ENCODE data around the gene CISD1.

CISD1 gene

GRCh38 chr10:58316874-58317273 lies 47.9 kb downstream of the CISD1 start:
- DNase-seq: no peak

DNA sequence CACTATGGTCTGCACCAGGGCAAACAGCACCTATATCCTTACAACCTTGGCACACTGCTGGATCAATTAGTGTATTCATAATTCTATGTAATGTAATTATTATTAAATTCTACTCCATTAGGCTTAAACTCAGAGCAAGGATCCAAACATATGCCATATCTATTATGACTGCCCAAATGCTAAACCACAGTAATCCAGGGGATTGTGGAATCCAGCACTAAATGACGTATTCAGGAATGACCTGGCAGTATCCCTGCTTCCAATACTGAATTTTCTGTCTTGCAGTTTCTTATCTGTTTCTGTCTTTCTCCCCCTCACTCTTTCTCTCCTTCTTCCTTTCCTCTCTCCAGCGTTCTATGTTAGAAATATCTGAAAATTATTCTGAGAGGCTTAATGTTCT lies 49.4 kb downstream of the CISD1 start:
- DNase-seq: no peak

GRCh38 chr10:58319599-58319998 lies 50.6 kb downstream of the CISD1 start:
- DNase-seq: no peak

GRCh38 chr10:58320351-58321049 lies 51.5 kb downstream of the CISD1 start:
- no peak for DNase-seq

DNA sequence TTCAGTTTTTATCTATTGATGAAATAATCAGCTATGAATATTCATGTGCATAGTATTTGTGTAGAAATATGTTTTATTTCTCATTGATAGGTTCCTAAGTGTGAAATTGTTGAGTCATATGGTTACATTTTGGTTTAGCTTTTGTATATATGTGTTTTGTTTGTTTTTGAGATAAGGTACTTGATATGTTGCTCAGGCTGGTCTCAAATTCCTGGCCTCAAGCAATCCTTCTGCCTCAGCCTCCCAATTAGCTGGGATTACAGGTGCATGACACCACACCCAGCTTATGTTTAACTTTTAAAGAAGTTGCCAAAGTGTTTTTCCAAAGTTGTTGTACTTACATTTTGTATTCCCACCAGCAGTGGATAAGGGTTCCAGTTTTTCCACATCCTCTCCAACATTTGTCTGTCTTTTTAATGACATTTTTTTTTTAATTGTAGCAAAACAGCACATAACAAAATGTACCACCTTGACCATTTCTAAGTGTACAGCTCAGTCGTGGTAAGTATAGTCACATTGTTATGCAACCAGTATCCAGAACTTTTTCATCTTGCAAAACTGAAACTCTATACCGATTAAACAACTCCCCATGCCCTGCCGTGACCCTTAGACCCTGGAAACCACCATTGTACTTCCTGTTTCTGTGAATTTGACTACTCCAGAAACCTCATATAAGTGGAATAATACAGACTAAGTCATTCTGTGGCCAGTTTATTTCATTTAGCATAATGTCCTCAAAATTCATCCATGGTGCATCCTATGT lies 53.3 kb downstream of the CISD1 start:
- no peak for DNase-seq

DNA sequence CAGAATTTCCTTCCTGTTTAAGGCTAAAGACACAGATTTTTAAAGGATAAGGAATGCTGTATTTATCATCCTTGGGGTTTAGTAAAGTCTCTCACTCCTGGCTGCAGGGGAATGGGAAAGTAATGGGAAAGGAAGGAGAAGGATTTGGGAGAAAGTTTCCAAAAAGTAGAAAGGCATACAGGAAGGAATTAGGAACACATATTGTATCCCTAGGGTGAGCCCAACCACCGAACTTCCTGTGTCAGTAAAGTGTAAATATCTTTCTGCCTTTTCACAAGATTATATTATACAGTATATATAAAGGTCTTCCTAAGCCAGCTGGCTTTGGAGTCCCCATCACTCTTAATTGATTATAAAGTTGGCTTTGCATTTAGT lies 53.9 kb downstream of the CISD1 start:
- no peak for DNase-seq

GRCh38 chr10:58326967-58327381 lies 58.0 kb downstream of the CISD1 start:
- no peak for DNase-seq

- no peak for DNase-seq
Observed at GRCh38 chr10:58328233-58328632, 59.3 kb downstream of the CISD1 start.

DNA sequence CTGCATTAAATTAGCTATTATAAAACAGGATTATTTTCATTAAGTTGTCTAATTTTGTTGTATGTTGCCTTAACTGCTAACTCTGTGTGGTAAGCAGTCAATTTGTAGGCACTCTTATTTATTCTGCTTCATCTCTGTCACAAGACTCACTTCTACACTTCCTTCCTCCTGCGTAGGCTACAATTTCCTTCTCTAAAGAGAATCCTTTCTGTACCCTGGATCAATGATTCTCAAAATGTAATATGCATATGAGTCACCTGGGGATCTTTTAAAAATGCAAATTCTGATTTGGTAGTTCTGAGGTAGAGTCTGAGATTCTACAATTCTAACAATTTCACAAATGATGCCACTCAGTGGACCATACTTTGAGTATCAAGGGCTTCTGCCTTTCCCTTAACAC lies 61.5 kb downstream of the CISD1 start:
- DNase-seq: no peak

- no peak for DNase-seq
Observed at GRCh38 chr10:58331646-58332045, 62.7 kb downstream of the CISD1 start.

DNA sequence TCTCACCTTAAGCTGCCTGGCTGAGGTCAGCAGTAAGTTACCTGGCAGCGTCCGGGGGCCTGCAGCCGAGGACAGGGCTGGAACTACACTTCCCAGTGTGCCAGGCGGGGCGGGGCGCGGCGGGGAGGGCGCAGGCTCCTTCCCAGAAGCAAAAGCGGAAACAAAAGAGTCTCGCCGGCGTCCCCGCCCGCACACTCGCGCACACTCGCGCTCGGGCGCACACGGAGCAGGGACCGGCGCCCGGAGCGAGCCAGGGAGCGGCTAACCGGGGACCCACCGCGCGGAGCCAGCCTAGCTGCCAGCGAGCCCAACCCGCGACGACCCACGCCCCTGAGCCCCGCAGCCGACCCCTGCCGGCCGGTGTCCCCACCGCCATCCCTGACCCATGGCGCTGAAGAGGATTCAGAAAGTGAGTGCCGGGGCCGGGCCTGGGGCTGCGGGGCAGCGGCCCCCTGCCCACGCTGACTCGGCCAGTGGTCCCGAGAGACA lies 65.9 kb downstream of the CISD1 start, which contains the start of gene UBE2D1:
UBE2D1 (plus strand) TSS at position 190 of the 489 bp plus-strand sequence; CDS start at position 386, 196 bp downstream.
- peak; percentile 44 for DNase-seq

DNA sequence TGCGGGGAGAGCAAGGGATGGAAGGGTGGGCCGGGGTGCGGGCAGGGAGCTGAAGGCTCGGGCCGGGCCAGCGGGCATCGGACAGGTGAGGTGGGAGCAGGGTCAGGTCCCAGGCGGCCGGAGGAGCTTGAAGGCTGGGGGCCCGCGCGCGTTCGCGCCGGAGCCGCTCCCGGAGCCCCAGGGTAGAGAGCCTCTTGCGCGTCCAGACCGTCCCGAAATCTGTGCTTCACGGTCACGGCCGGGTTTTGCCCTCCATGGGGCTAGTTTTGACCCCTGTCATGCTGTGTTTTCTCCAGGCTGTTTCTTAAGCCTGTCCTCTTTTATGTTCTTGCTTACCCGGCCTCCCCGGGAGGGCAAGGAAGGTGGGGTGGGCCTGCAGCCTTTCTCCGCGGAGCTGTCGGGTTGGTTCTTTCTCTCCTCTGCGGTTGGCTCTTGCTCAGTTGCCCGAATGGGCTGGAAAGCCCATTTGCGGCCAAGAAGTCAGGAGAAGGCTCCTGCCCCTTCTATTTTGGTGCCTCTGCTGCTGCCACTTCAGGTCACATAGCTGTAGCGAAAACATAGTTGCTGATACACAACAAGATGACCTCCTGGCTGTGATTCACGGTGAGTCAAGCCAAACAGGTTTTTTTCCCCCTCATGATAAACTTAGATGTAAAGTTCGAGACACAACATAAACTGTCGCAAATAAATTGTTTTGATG lies 66.5 kb downstream of the CISD1 start:
- no peak for DNase-seq

DNA sequence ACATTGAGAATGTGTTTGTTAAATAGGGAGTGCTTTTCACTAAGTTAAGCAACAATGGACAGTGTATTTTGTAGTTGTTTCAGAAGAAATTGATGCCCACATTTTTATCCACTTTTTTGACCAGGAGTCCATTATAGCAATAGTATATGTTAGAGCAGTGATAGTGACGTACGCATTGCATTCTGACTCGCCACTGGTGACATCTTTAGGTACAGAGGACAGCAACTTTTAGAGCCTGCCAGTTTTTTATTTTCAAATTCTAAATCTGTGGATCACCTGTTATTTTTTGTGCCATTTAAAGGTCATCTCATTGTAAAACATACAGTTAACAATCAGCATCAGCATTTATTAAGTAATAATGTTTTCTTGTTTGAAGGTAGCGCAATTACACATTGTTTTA lies 67.3 kb downstream of the CISD1 start:
- no peak for DNase-seq

All from NCI-H2171 (cell line).